Neural progenitor cell (in vitro differentiated cells): Measurements from ENCODE around the gene ATP6V1A.
"Not testable (repeated sequence)": the region's sequence is repeated elsewhere in the genome, so short reads cannot be mapped to it uniquely, and the experiment has no call there.

Source experiments
- CTCF ChIP-seq: fragments of 200-600 bp; sonication (generic); IDR thresholded peaks from 2 replicates; pipeline ENCODE4 v1.5.1; 2017; ENCODE audit warnings: antibody characterized with exemption, mild to moderate bottlenecking
- EZH2 ChIP-seq: fragments of 200-600 bp; sonication (generic); IDR thresholded peaks from 2 replicates; pipeline ENCODE4 v1.6.1; 2017; ENCODE audit warnings: antibody characterized with exemption, mild to moderate bottlenecking, moderate library complexity

DNA sequence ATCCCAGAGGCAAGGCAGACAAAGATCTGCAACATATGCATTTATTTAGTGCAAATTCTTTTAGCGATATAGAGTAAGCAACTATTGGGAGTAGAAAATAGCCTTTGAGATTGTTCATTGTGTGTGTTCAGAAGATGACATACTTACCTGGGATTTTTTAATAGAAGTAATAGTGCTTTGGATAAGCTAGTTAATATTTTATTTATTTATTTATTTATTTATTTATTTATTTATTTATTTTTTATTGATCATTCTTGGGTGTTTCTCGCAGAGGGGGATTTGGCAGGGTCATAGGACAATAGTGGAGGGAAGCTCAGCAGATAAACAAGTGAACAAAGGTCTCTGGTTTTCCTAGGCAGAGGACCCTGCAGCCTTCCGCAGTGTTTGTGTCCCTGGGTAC, 102.2 kb downstream of the ATP6V1A start:
- not testable (repeated sequence) for TF ChIP-seq CTCF, EZH2
